A673 (cell line): Measurements from ENCODE around the gene SWT1. TPM values are rescaled to one million over a fixed set of nuclear protein-coding genes. Genes with fewer than 3 reads are reported as not detected.

Experiments used
- BruUV-seq: library from RNA; stranded (reverse); fragments of 400-500 nt; replicated peaks from 2 replicates; lab custom pipeline; 2021; lab: Mats Ljungman, UMichigan
- CTCF ChIA-PET: fragments of 300-600 bp; sonication (Branson Sonifier 250); formaldehyde crosslinking; loops from one replicate; lab custom pipeline; 2022; ENCODE audit warnings: antibody characterized with exemption; lab: Charles Lee
- POLR2A ChIA-PET: fragments of 300-600 bp; sonication (Branson Sonifier 250); formaldehyde crosslinking; loops from one replicate; lab custom pipeline; 2022; ENCODE audit warnings: antibody characterized with exemption; ENCODE audit not compliant: low non-redundant PET; lab: Charles Lee
- DNase-seq: peaks from one replicate; pipeline ENCODE4 v3.0.0-alpha.2; 2015; ENCODE audit warnings: low spot score
- H3K27ac ChIP-seq: fragments of 200-600 bp; sonication (generic); 2 replicates; pipeline ENCODE4 v1.5.1; 2016; ENCODE audit warnings: mixed run types, low read depth, mild to moderate bottlenecking, mixed read lengths, antibody characterized with exemption, low read length; ENCODE audit not compliant: poor library complexity, severe bottlenecking
- H3K27me3 ChIP-seq: fragments of 200-600 bp; sonication (generic); replicated peaks from 2 replicates; pipeline ENCODE4 v1.6.1; 2017; ENCODE audit warnings: mixed run types, low read depth, mild to moderate bottlenecking, mixed read lengths, antibody characterized with exemption, low read length; ENCODE audit not compliant: insufficient read depth, poor library complexity
- H3K36me3 ChIP-seq: fragments of 200-600 bp; sonication (generic); 2 replicates; pipeline ENCODE4 v1.6.1; 2016; ENCODE audit warnings: mixed run types, mild to moderate bottlenecking, mixed read lengths, antibody characterized with exemption, low read length; ENCODE audit not compliant: insufficient read depth, poor library complexity, severe bottlenecking
- H3K4me1 ChIP-seq: fragments of 200-600 bp; sonication (generic); 2 replicates; pipeline ENCODE4 v1.6.1; 2017; ENCODE audit warnings: mixed run types, mild to moderate bottlenecking, mixed read lengths, antibody characterized with exemption, low read length; ENCODE audit not compliant: insufficient read depth, poor library complexity, severe bottlenecking
- H3K4me3 ChIP-seq: fragments of 200-600 bp; sonication (generic); 2 replicates; pipeline ENCODE4 v1.5.1; 2016; ENCODE audit warnings: low read depth, mixed run types, mild to moderate bottlenecking, mixed read lengths, low read length; ENCODE audit not compliant: poor library complexity, severe bottlenecking
- H3K9me3 ChIP-seq: fragments of 200-600 bp; sonication (generic); 2 replicates; pipeline ENCODE4 v1.6.1; 2016; ENCODE audit warnings: mixed run types, low read depth, mild to moderate bottlenecking, mixed read lengths, antibody characterized with exemption, low read length; ENCODE audit not compliant: poor library complexity, severe bottlenecking
- CTCF ChIP-seq: fragments of 300-800, 200-600 bp; sonication (generic); conservative IDR thresholded peaks from 2 replicates; pipeline ENCODE4 v1.5.1; 2017; ENCODE audit warnings: low read depth, mild to moderate bottlenecking, antibody characterized with exemption, low read length, moderate library complexity, mixed read lengths
- EZH2 ChIP-seq: fragments of 200-600 bp; sonication (generic); IDR thresholded peaks from 2 replicates; pipeline ENCODE4 v1.6.1; 2017; ENCODE audit warnings: borderline replicate concordance, low read depth, mild to moderate bottlenecking, mixed read lengths, antibody characterized with exemption, low read length; ENCODE audit not compliant: poor library complexity, severe bottlenecking
- intact Hi-C: fragments of 100-400 bp; cut with micrococcal nuclease; formaldehyde crosslinking; loops from one replicate; pipeline ENCODE4 v1.10.0; 2022; ENCODE audit not compliant: unreplicated experiment
- total RNA-seq: library from RNA; stranded (reverse); gene quantifications from 2 replicates; pipeline ENCODE4 v1.2.3, GENCODE V29; 2021

SWT1 gene
- total RNA-seq, 1 experiment from 2014 or later = 3.3 TPM

DNA sequence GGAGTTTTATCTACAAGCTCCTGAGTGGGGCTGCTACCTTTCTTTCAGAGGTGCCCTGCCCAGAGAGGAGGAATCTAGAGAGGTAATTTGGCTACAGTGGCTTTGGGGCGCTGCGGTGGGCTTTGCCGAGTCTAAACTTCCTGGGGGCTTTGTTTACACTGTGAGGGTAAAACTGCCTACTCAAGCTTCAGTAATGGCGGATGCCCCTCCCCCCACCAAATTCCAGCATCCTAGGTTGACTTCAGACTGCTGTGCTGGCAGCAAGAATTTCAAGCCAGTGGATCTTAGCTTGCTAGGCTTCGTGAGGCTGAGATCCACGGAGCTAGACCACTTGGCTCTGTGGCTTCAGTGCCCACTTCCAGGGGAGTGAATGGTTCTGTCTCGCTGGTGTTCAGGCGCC lies 43.9 kb downstream of the SWT1 start:
- Histone ChIP-seq H3K4me1 (no peaks in the 10 kb centered on the region), H3K27me3 (no peaks in the 10 kb centered on the region), H3K27ac (no peak overlapping the region), H3K9me3 (no peaks in the 10 kb centered on the region), H3K36me3 (no peaks in the 10 kb centered on the region), H3K4me3 (no peak overlapping the region)
- ChIA-PET POLR2A (no interaction called here), CTCF (no interaction called here)
- no peak for DNase-seq
- intact Hi-C loops = no loop called here
- BruUV-seq = no TSS peak
- TF ChIP-seq EZH2 (no peak), CTCF (no peak)

DNA sequence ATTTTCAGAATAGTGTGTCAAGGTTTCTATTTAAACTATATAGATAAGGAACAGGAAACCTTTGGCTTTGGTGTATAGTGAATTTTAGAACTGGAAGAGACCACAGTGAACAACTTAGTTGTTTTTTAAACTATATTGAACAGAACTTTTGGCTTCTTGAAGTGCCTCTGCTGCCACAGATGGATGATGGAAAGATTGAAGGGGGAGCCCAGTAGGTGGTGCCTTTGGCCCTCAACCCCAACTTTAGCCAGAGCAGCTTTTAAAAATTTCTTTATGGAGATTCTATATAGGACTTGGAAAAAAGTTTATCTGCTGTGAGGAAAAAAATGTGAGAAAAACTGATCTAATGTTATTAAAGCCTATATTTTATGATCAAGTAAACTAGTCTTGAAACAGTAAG lies 50.2 kb downstream of the SWT1 start:
- CTCF ChIA-PET = no interaction called here
- intact Hi-C loops = no loop called here

GRCh38 chr1:185207980-185208602 lies 51.1 kb downstream of the SWT1 start:
- H3K36me3 ChIP-seq = no peaks in the 10 kb centered on the region
- CTCF ChIA-PET = no interaction called here

More for the DNA sequence above, 50.2 kb downstream of the SWT1 start:
- BruUV-seq = no TSS peak
- H3K9me3 ChIP-seq = no peaks in the 10 kb centered on the region
- no peak for TF ChIP-seq EZH2
- H3K4me3 ChIP-seq = no peak overlapping the region
- H3K4me1 ChIP-seq = no peaks in the 10 kb centered on the region
- no peaks in the 10 kb centered on the region for H3K36me3 ChIP-seq
- H3K27ac ChIP-seq = no peak overlapping the region
- no peak for DNase-seq
- H3K27me3 ChIP-seq = no peaks in the 10 kb centered on the region
- POLR2A ChIA-PET = interaction anchor here (0.6 kb wide), 1 partner anchor 248 kb away, joined by 4 read pairs; no protein-coding TSS in a partner anchor

More at GRCh38 chr1:185207980-185208602, 51.1 kb downstream of the SWT1 start:
- no peaks in the 10 kb centered on the region for H3K9me3 ChIP-seq
- BruUV-seq = no TSS peak
- H3K27ac ChIP-seq = no peak overlapping the region
- H3K4me1 ChIP-seq = no peaks in the 10 kb centered on the region
- no peak for DNase-seq
- H3K27me3 ChIP-seq = no peaks in the 10 kb centered on the region
- intact Hi-C loops = no loop called here
- TF ChIP-seq CTCF (no peak), EZH2 (no peak)
- POLR2A ChIA-PET = no interaction called here
- H3K4me3 ChIP-seq = no peak overlapping the region
